Right lobe of liver (tissue), 6 donors: Measurements from ENCODE around the gene C10orf71. TPM values are rescaled to one million over a fixed set of nuclear protein-coding genes. Genes with fewer than 3 reads are reported as not detected.

Experiments used
- ATAC-seq, 4 donors: fragments of 200-7000 bp; cut with Tn5 transposase; one replicate each; pipeline ENCODE4 v1.9.1; 2020; ENCODE audit warnings: mild to moderate bottlenecking in 4 of 4, moderate library complexity in 4 of 4
- DNase-seq, 3 donors: peaks; one replicate each; pipeline ENCODE4 v3.0.0-alpha.2; 2020
- H3K27ac ChIP-seq, 3 donors: fragments of 200-600 bp; one replicate each; pipeline ENCODE4 v1.8.0; 2022
- H3K27me3 ChIP-seq, 2 donors: fragments of 200-600 bp; one replicate each; pipeline ENCODE4 v1.8.0; 2022
- H3K36me3 ChIP-seq, 4 donors: fragments of 200-600 bp; sonication (generic) in 1 of 4; one replicate each; pipeline versions ENCODE4 v1.5.1 to v1.8.0; 2017 to 2022; ENCODE audit warnings: control low read depth in 1 of 4
- H3K4me1 ChIP-seq, 4 donors: fragments of 200-600 bp; sonication (generic) in 1 of 4; one replicate each; pipeline versions ENCODE4 v1.5.1 to v1.8.0; 2017 to 2022; ENCODE audit warnings: control low read depth in 1 of 4
- H3K4me3 ChIP-seq, 3 donors: fragments of 200-600 bp; one replicate each; pipeline ENCODE4 v1.8.0; 2022
- H3K9me3 ChIP-seq, 4 donors: fragments of 200-600 bp; sonication (generic) in 1 of 4; one replicate each; pipeline versions ENCODE4 v1.5.1 to v1.8.0; 2017 to 2022; ENCODE audit warnings: control low read depth in 1 of 4
- POLR2A ChIP-seq: fragments of 450-650 bp; IDR thresholded peaks from one replicate; pipeline ENCODE4 v1.6.1; 2017; ENCODE audit warnings: antibody characterized with exemption, mild to moderate bottlenecking
- WGBS: methylation state at CpG from one replicate; pipeline ENCODE4 v1.1.6; 2018; ENCODE audit warnings: low coverage, low lambda C conversion rate; ENCODE audit not compliant: insufficient coverage; ENCODE audit errors: missing lambda C conversion rate; 5-methylcytosine and 5-hydroxymethylcytosine counted together
- intact Hi-C, 2 donors: fragments of 100-400 bp; cut with DNase I; formaldehyde crosslinking; loops; one replicate each; pipeline versions ENCODE4 v1.11.2 to v1.14.1; 2022
- total RNA-seq, 6 experiments: library from RNA; depleted of rRNA in 2 of 6; stranded (reverse); fragments of >200 nt in 2 of 6; fragmentation: NEBNext Ultra II Directional in 3 of 6; extraction: Animal tissue kit (Norgen Biotek cat#: 25700) in 3 of 6; gene quantifications; one replicate each; pipeline versions ENCODE4 v1.1.0 to v1.2.4, GENCODE V29; 2016 to 2023
- TF ChIP-seq, protein P1 (sequence below), 4 donors: fragments of 200-600 bp in 3 of 4; fragments of 450-650 bp in 1 of 4; IDR thresholded peaks; one replicate each; pipeline versions ENCODE4 v1.5.1 to v1.8.0; 2016 to 2022; ENCODE audit warnings: antibody characterized with exemption in 4 of 4, mild to moderate bottlenecking in 2 of 4
- donor health status: DM: no; HTN: yes; CAD: no.
- donor health status: DM: no; HTN: no; CAD: no.
- donor health status: DM: no; HTN: no; CAD: no.
- donor health status: DM: no; HTN: yes; CAD: no.
- donor health status: DM: no; HTN: yes; CAD: no.

Gene C10orf71
- total RNA-seq, 6 experiments from 2014 or later: 0.04 to 0.12 TPM; not detected in 4

- intact Hi-C loops: no loop called here
- no peak overlapping the region for H3K27ac ChIP-seq
- no peaks in the 10 kb centered on the region for H3K9me3 ChIP-seq
- H3K4me1 ChIP-seq: no peaks in the 10 kb centered on the region
- no peak for DNase-seq
- H3K27me3 ChIP-seq: no peaks in the 10 kb centered on the region
- no peak for ATAC-seq
- no peaks in the 10 kb centered on the region for H3K36me3 ChIP-seq
- 78% methylated on average over 4 of the region's 8 CpGs for WGBS
- no peak overlapping the region for H3K4me3 ChIP-seq
- TF ChIP-seq POLR2A: no peak
- TF ChIP-seq, protein P1, sequence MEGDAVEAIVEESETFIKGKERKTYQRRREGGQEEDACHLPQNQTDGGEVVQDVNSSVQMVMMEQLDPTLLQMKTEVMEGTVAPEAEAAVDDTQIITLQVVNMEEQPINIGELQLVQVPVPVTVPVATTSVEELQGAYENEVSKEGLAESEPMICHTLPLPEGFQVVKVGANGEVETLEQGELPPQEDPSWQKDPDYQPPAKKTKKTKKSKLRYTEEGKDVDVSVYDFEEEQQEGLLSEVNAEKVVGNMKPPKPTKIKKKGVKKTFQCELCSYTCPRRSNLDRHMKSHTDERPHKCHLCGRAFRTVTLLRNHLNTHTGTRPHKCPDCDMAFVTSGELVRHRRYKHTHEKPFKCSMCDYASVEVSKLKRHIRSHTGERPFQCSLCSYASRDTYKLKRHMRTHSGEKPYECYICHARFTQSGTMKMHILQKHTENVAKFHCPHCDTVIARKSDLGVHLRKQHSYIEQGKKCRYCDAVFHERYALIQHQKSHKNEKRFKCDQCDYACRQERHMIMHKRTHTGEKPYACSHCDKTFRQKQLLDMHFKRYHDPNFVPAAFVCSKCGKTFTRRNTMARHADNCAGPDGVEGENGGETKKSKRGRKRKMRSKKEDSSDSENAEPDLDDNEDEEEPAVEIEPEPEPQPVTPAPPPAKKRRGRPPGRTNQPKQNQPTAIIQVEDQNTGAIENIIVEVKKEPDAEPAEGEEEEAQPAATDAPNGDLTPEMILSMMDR (IDR thresholded peaks at IDR 0.05): no peak
Observed at GRCh38 chr10:49363309-49364031, 64.5 kb downstream of the C10orf71 start.

GRCh38 chr10:49364051-49364450, 65.1 kb downstream of the C10orf71 start:
- ATAC-seq (no peak), DNase-seq (no peak)
- WGBS: 65% methylated on average over 5 of the region's 5 CpGs
- Histone ChIP-seq H3K4me1 (no peaks in the 10 kb centered on the region), H3K36me3 (no peaks in the 10 kb centered on the region), H3K4me3 (no peak overlapping the region), H3K9me3 (no peaks in the 10 kb centered on the region), H3K27ac (no peak overlapping the region), H3K27me3 (no peaks in the 10 kb centered on the region)
- TF ChIP-seq, protein P1 (IDR thresholded peaks at IDR 0.05): no peak
- no peak for TF ChIP-seq POLR2A
- intact Hi-C loops: no loop called here

- WGBS: 88% methylated on average over 5 of the region's 8 CpGs
- DNase-seq (no peak), ATAC-seq (no peak)
- no peak overlapping the region for H3K27ac ChIP-seq
- no peaks in the 10 kb centered on the region for H3K4me1 ChIP-seq
- intact Hi-C loops: no loop called here
- TF ChIP-seq, protein P1 (IDR thresholded peaks at IDR 0.05): no peak
- TF ChIP-seq POLR2A: no peak
- H3K9me3 ChIP-seq: no peaks in the 10 kb centered on the region
- no peak overlapping the region for H3K4me3 ChIP-seq
- H3K36me3 ChIP-seq: no peaks in the 10 kb centered on the region
- no peaks in the 10 kb centered on the region for H3K27me3 ChIP-seq
Observed at GRCh38 chr10:49364747-49365146, 65.8 kb downstream of the C10orf71 start.

GRCh38 chr10:49365275-49365674, 66.3 kb downstream of the C10orf71 start:
- Histone ChIP-seq H3K9me3 (no peaks in the 10 kb centered on the region), H3K4me1 (no peaks in the 10 kb centered on the region), H3K36me3 (no peaks in the 10 kb centered on the region), H3K4me3 (no peak overlapping the region), H3K27ac (no peak overlapping the region), H3K27me3 (no peaks in the 10 kb centered on the region)
- ATAC-seq (no peak), DNase-seq (no peak)
- WGBS: 75% methylated on average over 1 of the region's 3 CpGs
- intact Hi-C loops: no loop called here
- TF ChIP-seq, protein P1 (IDR thresholded peaks at IDR 0.05): no peak
- no peak for TF ChIP-seq POLR2A
